B cell (primary cell): Measurements from ENCODE around the gene TYK2. TPM values are rescaled to one million over a fixed set of nuclear protein-coding genes. Genes with fewer than 3 reads are reported as not detected.
A peak's percentile ranks its signal among the peaks of the same experiment; 100 is the strongest.

ENCODE experiments used
- ATAC-seq: fragments of 200-7000 bp; cut with Tn5 transposase; one replicate; pipeline ENCODE4 v1.10.0; 2021; ENCODE audit warnings: low read depth, mild to moderate bottlenecking, moderate number of reproducible peaks, moderate library complexity
- CTCF ChIA-PET: fragments of 350-600 bp; sonication (Branson Sonifier 250); formaldehyde crosslinking; loops from one replicate; lab custom pipeline; 2021; ENCODE audit warnings: antibody characterized with exemption, inconsistent platforms; lab: Charles Lee
- POLR2A ChIA-PET: fragments of 350-600 bp; sonication (Branson Sonifier 250); formaldehyde crosslinking; loops from one replicate; lab custom pipeline; 2021; ENCODE audit warnings: antibody characterized with exemption; lab: Charles Lee
- DNase-seq: peaks from one replicate; pipeline ENCODE4 v3.0.0; 2013
- H2AFZ ChIP-seq: 2 replicates; pipeline ENCODE4 v1.6.1; 2012; ENCODE audit warnings: mild to moderate bottlenecking, low read depth, low read length; ENCODE audit not compliant: insufficient read depth, poor library complexity, severe bottlenecking
- H3K27ac ChIP-seq, 2 donors: 1 replicate in 1 of 2; 2 replicates in 1 of 2; pipeline ENCODE4 v1.5.1; 2012 to 2013; ENCODE audit warnings: low read length in 2 of 2, mild to moderate bottlenecking in 2 of 2, moderate library complexity in 1 of 2
- H3K27me3 ChIP-seq, 4 experiments: fragments of 200-600 bp in 1 of 4; sonication (generic) in 1 of 4; replicated peaks in 1 of 4; 1 replicate in 2 of 4; 2 replicates in 2 of 4; pipeline versions ENCODE4 v1.6.1 to v1.7.0; 2013 to 2016; ENCODE audit warnings: low read length in 3 of 4, mild to moderate bottlenecking in 2 of 4, mixed read lengths in 1 of 4, moderate library complexity in 1 of 4; ENCODE audit not compliant: insufficient read depth in 4 of 4, control insufficient read depth in 3 of 4; ENCODE audit errors: control extremely low read depth in 1 of 4
- H3K36me3 ChIP-seq, 2 experiments: replicated peaks in 1 of 2; 1 replicate in 1 of 2; 2 replicates in 1 of 2; pipeline versions ENCODE4 v1.6.1 to v1.7.1; 2013; ENCODE audit warnings: low read length in 1 of 2; ENCODE audit not compliant: insufficient read depth in 2 of 2, control insufficient read depth in 1 of 2; ENCODE audit errors: control extremely low read depth in 1 of 2, extremely low read depth in 1 of 2
- H3K4me1 ChIP-seq, 2 donors: fragments of 200-600 bp in 1 of 2; sonication (generic) in 1 of 2; 1 replicate in 1 of 2; 2 replicates in 1 of 2; pipeline versions ENCODE4 v1.5.1 to v1.6.1; 2013 to 2017; ENCODE audit warnings: low read length in 2 of 2; ENCODE audit not compliant: control insufficient read depth in 2 of 2, insufficient read depth in 2 of 2
- H3K4me2 ChIP-seq: replicated peaks from 2 replicates; pipeline ENCODE3; 2012; ENCODE audit warnings: mild to moderate bottlenecking, low read depth, low read length; ENCODE audit not compliant: poor library complexity, severe bottlenecking
- H3K4me3 ChIP-seq, 5 experiments: fragments of 200-600 bp in 1 of 5; sonication (generic) in 1 of 5; 1 replicate in 3 of 5; 2 replicates in 2 of 5; pipeline versions ENCODE4 v1.5.1 to v1.7.0; 2011 to 2016; ENCODE audit warnings: low read length in 4 of 5, mild to moderate bottlenecking in 4 of 5, low read depth in 2 of 5, control low read depth in 1 of 5, moderate library complexity in 1 of 5; ENCODE audit not compliant: insufficient read depth in 1 of 5; ENCODE audit errors: control extremely low read depth in 1 of 5, extremely low read depth in 1 of 5
- H3K79me2 ChIP-seq: fragments of 200-600 bp; sonication (generic); one replicate; pipeline ENCODE4 v1.6.0; 2016; ENCODE audit warnings: low read length; ENCODE audit not compliant: control insufficient read depth, insufficient read depth
- H3K9ac ChIP-seq: fragments of 200-600 bp; sonication (generic); 2 replicates; pipeline ENCODE4 v1.6.1; 2017; ENCODE audit warnings: mild to moderate bottlenecking, low read length, moderate library complexity
- H3K9me3 ChIP-seq, 3 donors: one replicate each; pipeline versions ENCODE4 v1.6.1 to v1.7.1; 2013; ENCODE audit warnings: low read length in 2 of 3; ENCODE audit not compliant: control insufficient read depth in 2 of 3, insufficient read depth in 1 of 3; ENCODE audit errors: control extremely low read depth in 1 of 3
- H4K20me1 ChIP-seq: 2 replicates; pipeline ENCODE4 v1.6.0; 2012; ENCODE audit warnings: mild to moderate bottlenecking, low read length; ENCODE audit not compliant: insufficient read depth, control insufficient read depth, poor library complexity, severe bottlenecking
- H3K27ac Mint-ChIP-seq: one replicate; pipeline ENCODE4 v1.8.0; 2021; ENCODE audit warnings: mixed read lengths
- H3K27me3 Mint-ChIP-seq: one replicate; pipeline ENCODE4 v1.8.0; 2021; ENCODE audit warnings: mixed read lengths
- H3K4me1 Mint-ChIP-seq: one replicate; pipeline ENCODE4 v1.8.0; 2021; ENCODE audit warnings: mixed read lengths
- H3K4me3 Mint-ChIP-seq: one replicate; pipeline ENCODE4 v1.8.0; 2021; ENCODE audit warnings: mixed read lengths
- H3K9me3 Mint-ChIP-seq: one replicate; pipeline ENCODE4 v1.8.0; 2022; ENCODE audit warnings: mixed read lengths; ENCODE audit not compliant: insufficient read depth
- CTCF ChIP-seq: fragments of 200-600 bp; IDR thresholded peaks from one replicate; pipeline ENCODE4 v1.8.0; 2022; ENCODE audit warnings: antibody characterized with exemption, mild to moderate bottlenecking
- EZH2 ChIP-seq: IDR thresholded peaks from 2 replicates; pipeline ENCODE4 v1.6.1; 2012; ENCODE audit warnings: borderline replicate concordance, low read depth, mild to moderate bottlenecking, moderate library complexity, low read length; ENCODE audit not compliant: insufficient read depth, poor library complexity, severe bottlenecking
- WGBS: methylation state at CpG from one replicate; pipeline ENCODE4 v1.1.5; 2013; ENCODE audit warnings: missing lambda C conversion rate; ENCODE audit not compliant: insufficient coverage; 5-methylcytosine and 5-hydroxymethylcytosine counted together
- intact Hi-C: fragments of 100-400 bp; cut with micrococcal nuclease; formaldehyde crosslinking; loops from one replicate; pipeline ENCODE4 v1.10.0; 2022
- polyA plus RNA-seq: library from polyadenylated mRNA; depleted of rRNA; stranded (reverse); fragments of >200 nt; gene quantifications from 2 replicates; pipeline ENCODE4 v1.2.3, GENCODE V29; 2012
- total RNA-seq, 2 donors: library from RNA; stranded (reverse); fragments of 120-200 nt in 1 of 2; gene quantifications; 1 replicate in 1 of 2; 2 replicates in 1 of 2; pipeline versions ENCODE4 v1.2.3 to v1.2.4, GENCODE V29; 2013 to 2022

Gene TYK2
- total and polyA plus RNA-seq, 2 donors (not counting 1 experiment from before 2014, with no cell fraction given) = 337 to 343 TPM

GRCh38 chr19:10402441-10403038 is 22.2 kb upstream of the TYK2 start:
- Histone ChIP-seq H3K27me3 (no peaks in the 10 kb centered on the region), H3K36me3 (peaks cover 0 to 2% of the 10 kb centered on the region in 2 experiments), H3K4me3 (peak overlapping the region; percentile 87 to 98 (median 93)), H4K20me1 (peaks cover 50% of the 10 kb centered on the region), H2AFZ (peak overlapping the region; percentile 81), H3K9me3 (no peaks in the 10 kb centered on the region), H3K27ac (peak overlapping the region in 1 of 2 donors; percentile 93), H3K79me2 (peaks cover 62% of the 10 kb centered on the region), H3K4me1 (peaks cover 41 to 78% of the 10 kb centered on the region in 2 donors), H3K4me2 (peak overlapping the region; percentile 98), H3K9ac (peak overlapping the region; percentile 96)
- under 1% methylated on average over 14 of the region's 15 CpGs for WGBS
- no peaks in the 10 kb centered on the region for H3K9me3 Mint-ChIP-seq
- POLR2A ChIA-PET = interaction anchor here (1.3 kb wide), 1 partner anchor 10 kb away, joined by 8 read pairs; no protein-coding TSS in a partner anchor
- peaks cover 61% of the 10 kb centered on the region for H3K4me1 Mint-ChIP-seq
- intact Hi-C loops = loop anchor here (1.0 to 10.0 kb wide), 9 partner anchors 10 to 298 kb away; partner anchors contain the start of genes ANGPTL6, ATG4D, ILF3 and KEAP1
- CTCF ChIA-PET = interaction anchor here (0.6 to 8.1 kb wide), 7 partner anchors 10 to 142 kb away, joined by 3 to 142 read pairs (median 5); partner anchors contain the start of genes ICAM1 and TYK2
- TF ChIP-seq CTCF (no peak), EZH2 (no peak)
- ATAC-seq (no peak), DNase-seq (no peak)
- H3K4me3 Mint-ChIP-seq = peak overlapping the region; percentile 94
- no peaks in the 10 kb centered on the region for H3K27me3 Mint-ChIP-seq
- peak overlapping the region; percentile 91 for H3K27ac Mint-ChIP-seq

GRCh38 chr19:10399878-10400277 is 19.5 kb upstream of the TYK2 start:
- Histone ChIP-seq H3K4me2 (no peak overlapping the region), H3K9me3 (no peaks in the 10 kb centered on the region), H3K27me3 (no peaks in the 10 kb centered on the region), H3K4me1 (peaks cover 28 to 55% of the 10 kb centered on the region in 2 donors), H3K4me3 (no peak overlapping the region), H2AFZ (no peak overlapping the region), H3K9ac (no peak overlapping the region), H3K27ac (no peak overlapping the region), H4K20me1 (peaks cover 65% of the 10 kb centered on the region), H3K36me3 (peaks cover 0 to 9% of the 10 kb centered on the region in 2 experiments), H3K79me2 (peaks cover 63% of the 10 kb centered on the region)
- ChIA-PET CTCF (interaction anchor here (0.7 to 3.2 kb wide), 9 partner anchors 9 to 1107 kb away, joined by 3 to 24 read pairs (median 7); partner anchors contain the start of gene PDE4A), POLR2A (interaction anchor here (0.6 to 0.7 kb wide), 4 partner anchors 21 to 206 kb away, joined by 3 to 13 read pairs (median 4); no protein-coding TSS in a partner anchor)
- Mint-ChIP-seq H3K9me3 (no peaks in the 10 kb centered on the region), H3K4me3 (no peak overlapping the region), H3K27me3 (no peaks in the 10 kb centered on the region), H3K4me1 (peaks cover 44% of the 10 kb centered on the region), H3K27ac (no peak overlapping the region)
- TF ChIP-seq CTCF (no peak), EZH2 (no peak)
- no peak for DNase-seq
- WGBS = 100% methylated on average over 6 of the region's 8 CpGs
- no peak for ATAC-seq
- intact Hi-C loops = loop anchor here (5.0 to 10.0 kb wide), 3 partner anchors 102 to 295 kb away; partner anchors contain the start of genes ANGPTL6, ILF3, KEAP1 and PPAN
